DOHH2 (cell line): Measurements from ENCODE around the gene ZMIZ1.

Experiments
- H3F3A ChIP-seq: fragments of 200-600 bp; sonication (generic), shearing (Covaris generic); 2 replicates; pipeline ENCODE4 v1.6.0; 2016; ENCODE audit warnings: antibody characterized with exemption, mild to moderate bottlenecking; ENCODE audit not compliant: control insufficient read depth, insufficient read depth
- H3K27ac ChIP-seq: fragments of 200-600 bp; sonication (generic); 2 replicates; pipeline ENCODE4 v1.5.1; 2014; ENCODE audit warnings: low read depth, mild to moderate bottlenecking, low read length, moderate library complexity
- H3K27me3 ChIP-seq: fragments of 200-600 bp; sonication (generic); 2 replicates; pipeline ENCODE4 v1.6.1; 2014; ENCODE audit warnings: mild to moderate bottlenecking, low read length, mixed read lengths; ENCODE audit not compliant: control insufficient read depth
- H3K36me3 ChIP-seq: fragments of 200-600 bp; sonication (generic); 2 replicates; pipeline ENCODE4 v1.6.1; 2014; ENCODE audit warnings: mild to moderate bottlenecking, low read length, moderate library complexity, mixed read lengths; ENCODE audit not compliant: control insufficient read depth
- H3K4me1 ChIP-seq: fragments of 200-600 bp; sonication (generic); 2 replicates; pipeline ENCODE4 v1.6.1; 2014; ENCODE audit warnings: mild to moderate bottlenecking, low read length, mixed read lengths; ENCODE audit not compliant: control insufficient read depth
- H3K4me2 ChIP-seq: fragments of 200-600 bp; sonication (generic); 2 replicates; pipeline ENCODE4 v1.6.0; 2014; ENCODE audit warnings: mild to moderate bottlenecking, low read length, moderate library complexity
- H3K4me3 ChIP-seq: fragments of 200-600 bp; sonication (generic); 2 replicates; pipeline ENCODE4 v1.5.1; 2014; ENCODE audit warnings: mild to moderate bottlenecking, low read length, mixed read lengths
- H3K79me2 ChIP-seq: fragments of 200-600 bp; sonication (generic); 2 replicates; pipeline ENCODE4 v1.6.1; 2014; ENCODE audit warnings: mild to moderate bottlenecking, low read length, mixed read lengths; ENCODE audit not compliant: control insufficient read depth
- H3K9me2 ChIP-seq: fragments of 200-600 bp; sonication (generic); replicated peaks from 2 replicates; pipeline ENCODE4 v1.6.1; 2014; ENCODE audit warnings: mild to moderate bottlenecking, low read length, mixed read lengths; ENCODE audit not compliant: control insufficient read depth
- H3K9me3 ChIP-seq: fragments of 200-600 bp; sonication (generic); 2 replicates; pipeline ENCODE4 v1.6.1; 2014; ENCODE audit warnings: antibody characterized with exemption, low read length, mixed read lengths; ENCODE audit not compliant: control insufficient read depth, insufficient read depth
- H4K20me1 ChIP-seq: fragments of 200-600 bp; sonication (generic); 2 replicates; pipeline ENCODE4 v1.6.0; 2014; ENCODE audit warnings: low read depth, mild to moderate bottlenecking, antibody characterized with exemption, low read length, moderate library complexity; ENCODE audit not compliant: control insufficient read depth, insufficient read depth
- EZH2phosphoT487 ChIP-seq: fragments of 200-600 bp; sonication (generic); IDR thresholded peaks from 2 replicates; pipeline ENCODE4 v1.6.1; 2017; ENCODE audit warnings: borderline replicate concordance, mild to moderate bottlenecking, antibody characterized with exemption, low read length, moderate library complexity, mixed read lengths
- TF ChIP-seq, protein P1 (sequence below): fragments of 200-600 bp; sonication (generic); IDR thresholded peaks from one replicate; pipeline ENCODE4 v1.5.1; 2014; ENCODE audit warnings: antibody characterized with exemption, mild to moderate bottlenecking, low read depth, low read length; ENCODE audit not compliant: poor library complexity, severe bottlenecking

Gene ZMIZ1

DNA sequence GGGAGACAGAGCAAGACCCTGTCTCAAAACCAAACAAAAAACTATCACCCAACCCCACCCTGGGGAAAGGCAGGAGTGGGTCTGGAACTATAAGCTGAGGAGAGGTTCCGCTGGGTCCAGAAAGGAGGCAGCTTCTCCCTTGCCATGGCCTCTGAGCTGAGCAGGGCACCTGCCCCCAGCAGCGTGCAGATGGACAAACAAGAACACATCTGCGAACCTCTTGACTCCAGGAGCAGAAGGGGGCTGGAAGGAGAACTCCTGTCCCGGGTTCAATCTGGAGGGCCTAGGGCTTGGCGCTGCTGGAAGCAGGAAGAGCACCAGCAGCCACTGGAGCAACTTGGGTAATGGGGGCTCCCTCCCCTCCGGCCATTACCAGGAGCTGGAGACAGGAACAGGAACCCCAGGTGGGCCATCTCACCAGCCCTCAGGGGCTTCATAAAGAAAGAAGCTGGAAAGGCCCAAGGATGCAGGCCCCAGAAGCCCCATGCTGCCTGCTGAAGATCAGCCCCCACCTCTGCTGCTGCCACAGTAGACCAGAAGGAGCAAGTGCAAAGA, 259.5 kb downstream of the ZMIZ1 start:
- H3K4me1 ChIP-seq: 0 out of 2 replicates have a peak, but pooled peaks cover 5% of the 10 kb centered on the region
- no peaks in the 10 kb centered on the region for H4K20me1 ChIP-seq
- TF ChIP-seq, protein P1, sequence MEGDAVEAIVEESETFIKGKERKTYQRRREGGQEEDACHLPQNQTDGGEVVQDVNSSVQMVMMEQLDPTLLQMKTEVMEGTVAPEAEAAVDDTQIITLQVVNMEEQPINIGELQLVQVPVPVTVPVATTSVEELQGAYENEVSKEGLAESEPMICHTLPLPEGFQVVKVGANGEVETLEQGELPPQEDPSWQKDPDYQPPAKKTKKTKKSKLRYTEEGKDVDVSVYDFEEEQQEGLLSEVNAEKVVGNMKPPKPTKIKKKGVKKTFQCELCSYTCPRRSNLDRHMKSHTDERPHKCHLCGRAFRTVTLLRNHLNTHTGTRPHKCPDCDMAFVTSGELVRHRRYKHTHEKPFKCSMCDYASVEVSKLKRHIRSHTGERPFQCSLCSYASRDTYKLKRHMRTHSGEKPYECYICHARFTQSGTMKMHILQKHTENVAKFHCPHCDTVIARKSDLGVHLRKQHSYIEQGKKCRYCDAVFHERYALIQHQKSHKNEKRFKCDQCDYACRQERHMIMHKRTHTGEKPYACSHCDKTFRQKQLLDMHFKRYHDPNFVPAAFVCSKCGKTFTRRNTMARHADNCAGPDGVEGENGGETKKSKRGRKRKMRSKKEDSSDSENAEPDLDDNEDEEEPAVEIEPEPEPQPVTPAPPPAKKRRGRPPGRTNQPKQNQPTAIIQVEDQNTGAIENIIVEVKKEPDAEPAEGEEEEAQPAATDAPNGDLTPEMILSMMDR: no peak
- no peak for TF ChIP-seq EZH2phosphoT487
- H3K4me3 ChIP-seq: no peak overlapping the region
- no peaks in the 10 kb centered on the region for H3K9me3 ChIP-seq
- H3K4me2 ChIP-seq: no peak overlapping the region
- H3K27me3 ChIP-seq: peaks cover 17% of the 10 kb centered on the region
- H3K27ac ChIP-seq: no peak overlapping the region
- no peaks in the 10 kb centered on the region for H3K36me3 ChIP-seq
- no peaks in the 10 kb centered on the region for H3F3A ChIP-seq
- H3K9me2 ChIP-seq: no peaks in the 10 kb centered on the region
- H3K79me2 ChIP-seq: no peaks in the 10 kb centered on the region

DNA sequence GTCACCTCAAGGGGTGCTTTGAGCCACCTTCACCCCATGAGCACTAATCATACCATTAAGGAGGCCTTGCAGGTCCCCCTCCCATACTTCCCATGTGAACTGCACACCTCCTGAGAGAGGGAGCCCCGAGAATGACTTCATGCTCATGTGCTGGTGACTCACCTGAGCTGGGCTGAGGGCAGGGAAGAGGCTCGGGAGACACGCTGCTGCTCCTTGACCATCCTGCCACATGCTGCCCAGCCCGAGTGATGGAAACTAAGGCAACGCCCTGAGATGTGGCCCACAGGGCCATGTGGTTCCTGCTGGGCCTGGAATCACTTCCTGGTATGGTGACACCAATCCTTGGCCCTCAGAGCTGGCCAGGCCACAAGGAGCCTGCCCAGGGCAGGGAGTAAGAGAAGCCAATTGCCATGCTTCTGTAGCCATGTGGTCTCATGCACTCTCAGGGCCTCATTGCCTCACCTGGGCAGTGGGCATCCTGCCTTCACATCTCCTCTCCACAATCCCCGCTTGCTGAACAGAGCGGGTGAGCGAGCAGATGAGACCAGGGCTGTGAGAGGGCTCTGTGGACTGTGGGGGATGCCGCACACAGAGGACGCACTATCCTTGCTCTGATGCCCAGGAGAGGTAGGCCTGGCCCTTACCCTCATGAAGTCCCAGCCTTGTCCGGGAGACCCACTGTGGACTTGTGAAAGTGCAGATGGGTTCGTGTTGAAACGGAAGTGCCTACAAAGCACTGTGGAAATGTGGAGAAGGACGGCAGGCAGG, 260.2 kb downstream of the ZMIZ1 start:
- no peak overlapping the region for H3K4me3 ChIP-seq
- peaks cover 17% of the 10 kb centered on the region for H3K27me3 ChIP-seq
- H3K9me2 ChIP-seq: no peaks in the 10 kb centered on the region
- H3K27ac ChIP-seq: no peak overlapping the region
- H3K36me3 ChIP-seq: no peaks in the 10 kb centered on the region
- H3F3A ChIP-seq: no peaks in the 10 kb centered on the region
- H3K9me3 ChIP-seq: no peaks in the 10 kb centered on the region
- no peaks in the 10 kb centered on the region for H4K20me1 ChIP-seq
- H3K4me1 ChIP-seq: 0 out of 2 replicates have a peak, but pooled peaks cover 5% of the 10 kb centered on the region
- no peaks in the 10 kb centered on the region for H3K79me2 ChIP-seq
- TF ChIP-seq, protein P1: no peak
- TF ChIP-seq EZH2phosphoT487: no peak
- H3K4me2 ChIP-seq: no peak overlapping the region

DNA sequence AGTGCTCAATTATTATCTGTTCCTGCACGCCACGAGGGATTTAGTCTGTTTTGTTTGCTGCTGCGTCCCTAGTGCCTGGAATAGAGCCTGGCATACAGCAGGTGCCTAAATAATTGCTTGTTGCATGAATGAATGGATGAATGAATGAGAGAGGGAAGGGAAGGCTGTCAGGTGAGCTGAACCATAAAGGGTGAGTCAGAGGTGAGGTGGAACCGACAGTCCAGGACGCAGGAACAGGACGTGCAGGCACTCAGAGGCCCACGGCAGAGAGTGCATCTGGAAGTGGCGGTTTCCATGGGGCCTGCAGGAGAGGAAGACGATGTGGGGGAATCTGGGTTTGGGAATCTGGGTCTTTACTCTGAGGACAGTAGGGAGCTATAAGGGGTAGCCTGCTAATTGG, 260.8 kb downstream of the ZMIZ1 start:
- Histone ChIP-seq H4K20me1 (no peaks in the 10 kb centered on the region), H3K27me3 (peaks cover 14% of the 10 kb centered on the region), H3K4me1 (0 out of 2 replicates have a peak, but pooled peaks cover 5% of the 10 kb centered on the region), H3K4me2 (no peak overlapping the region), H3K27ac (no peak overlapping the region), H3K36me3 (no peaks in the 10 kb centered on the region), H3K79me2 (no peaks in the 10 kb centered on the region), H3F3A (no peaks in the 10 kb centered on the region), H3K9me3 (no peaks in the 10 kb centered on the region), H3K4me3 (no peak overlapping the region), H3K9me2 (no peaks in the 10 kb centered on the region)
- TF ChIP-seq, protein P1: no peak
